ENCODE data around the gene THAP8.

- TF ChIP-seq, protein P1, sequence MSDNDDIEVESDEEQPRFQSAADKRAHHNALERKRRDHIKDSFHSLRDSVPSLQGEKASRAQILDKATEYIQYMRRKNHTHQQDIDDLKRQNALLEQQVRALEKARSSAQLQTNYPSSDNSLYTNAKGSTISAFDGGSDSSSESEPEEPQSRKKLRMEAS (IDR thresholded peaks at IDR 0.05; ENCODE audit: insufficient read depth, insufficient read length), result no peak
- no peak for TF ChIP-seq POLR2A (IDR thresholded peaks at IDR 0.05; ENCODE audit: low read depth, low read length)
- no peak for TF ChIP-seq CTCF (IDR thresholded peaks at IDR 0.05; ENCODE audit: extremely low read depth in 1 of 2, insufficient read depth in 1 of 2, low read depth in 1 of 2, low read length in 2 of 2)
- TF ChIP-seq POLR2AphosphoS5 (IDR thresholded peaks at IDR 0.05; ENCODE audit: insufficient read depth, low read depth, low read length), result no peak
- TF ChIP-seq EZH2 (IDR thresholded peaks at IDR 0.05; ENCODE audit: borderline replicate concordance, low read depth, low read length, severe bottlenecking), result no peak
- no peak for TF ChIP-seq FOS (IDR thresholded peaks at IDR 0.05; ENCODE audit: borderline replicate concordance, insufficient read depth, low read length)
- no peak for TF ChIP-seq GATA2 (IDR thresholded peaks at IDR 0.05; ENCODE audit: insufficient read depth, insufficient read length, low read depth, low read length)
- no peak for TF ChIP-seq MYC (IDR thresholded peaks at IDR 0.05; ENCODE audit: low read depth, low read length)
Measured at GRCh38 chr19:36051236-36051635, 2.8 kb downstream of the THAP8 start.
